ENCODE results near the gene R3HDM1. TPM values are rescaled to one million over a fixed set of nuclear protein-coding genes. Genes with fewer than 3 reads are reported as not detected.
"Not testable (repeated sequence)": the region's sequence is repeated elsewhere in the genome, so short reads cannot be mapped to it uniquely, and the experiment has no call there.

The R3HDM1 gene
- total RNA-seq, 4 donors from 2014 or later = 13.7 to 22.3 (median 19.2) TPM

DNA sequence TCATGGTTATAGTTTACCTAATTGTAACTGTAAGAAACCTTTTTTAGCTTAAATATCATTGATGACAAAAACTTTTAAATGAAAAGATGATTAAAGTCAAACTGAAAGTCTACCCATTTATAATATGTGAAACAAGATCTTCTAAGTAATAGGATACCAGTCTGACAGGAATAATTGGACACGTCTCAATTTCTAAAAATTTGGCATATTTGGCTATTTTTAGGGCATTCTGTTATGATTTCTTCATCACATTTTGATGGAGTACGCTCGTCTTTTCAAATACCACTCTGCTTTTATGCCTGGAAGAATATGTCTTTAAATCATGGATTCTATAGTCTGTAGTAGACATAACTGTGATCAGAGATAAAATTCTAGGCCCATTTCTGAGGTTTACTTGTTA is 1.3 kb downstream of the R3HDM1 start:
- TF ChIP-seq POLR2AphosphoS5 (IDR thresholded peaks at IDR 0.05) (no peak), EP300 (IDR thresholded peaks at IDR 0.05; ENCODE audit: low read depth) (no peak), POLR2A (IDR thresholded peaks at IDR 0.05) (no peak)
- TF ChIP-seq, protein P1, sequence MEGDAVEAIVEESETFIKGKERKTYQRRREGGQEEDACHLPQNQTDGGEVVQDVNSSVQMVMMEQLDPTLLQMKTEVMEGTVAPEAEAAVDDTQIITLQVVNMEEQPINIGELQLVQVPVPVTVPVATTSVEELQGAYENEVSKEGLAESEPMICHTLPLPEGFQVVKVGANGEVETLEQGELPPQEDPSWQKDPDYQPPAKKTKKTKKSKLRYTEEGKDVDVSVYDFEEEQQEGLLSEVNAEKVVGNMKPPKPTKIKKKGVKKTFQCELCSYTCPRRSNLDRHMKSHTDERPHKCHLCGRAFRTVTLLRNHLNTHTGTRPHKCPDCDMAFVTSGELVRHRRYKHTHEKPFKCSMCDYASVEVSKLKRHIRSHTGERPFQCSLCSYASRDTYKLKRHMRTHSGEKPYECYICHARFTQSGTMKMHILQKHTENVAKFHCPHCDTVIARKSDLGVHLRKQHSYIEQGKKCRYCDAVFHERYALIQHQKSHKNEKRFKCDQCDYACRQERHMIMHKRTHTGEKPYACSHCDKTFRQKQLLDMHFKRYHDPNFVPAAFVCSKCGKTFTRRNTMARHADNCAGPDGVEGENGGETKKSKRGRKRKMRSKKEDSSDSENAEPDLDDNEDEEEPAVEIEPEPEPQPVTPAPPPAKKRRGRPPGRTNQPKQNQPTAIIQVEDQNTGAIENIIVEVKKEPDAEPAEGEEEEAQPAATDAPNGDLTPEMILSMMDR (IDR thresholded peaks at IDR 0.05) = no peak
- no peaks in the 10 kb centered on the region for H3K36me3 ChIP-seq
- no peak for DNase-seq
- in situ Hi-C loops (cut with MboI; ENCODE audit: low pct_ligation_motif_present in 1 of 4, low pct_unique_long_range_greater_than_20kb in 1 of 4, low sequenced_read_pairs in 3 of 4) = loop anchor here in 1 of 4 donors (10.0 kb wide), 1 partner anchor 212 kb away; the partner anchor contains the start of gene UBXN4
- WGBS, 2 donors (ENCODE audit: low coverage in 1 of 2) = 56 to 58% methylated on average over 3 of the region's 3 CpGs
- H3K4me1 ChIP-seq = peaks cover 0 to 22% (median 11%) of the 10 kb centered on the region in 4 donors
- H3K27me3 ChIP-seq = no peaks in the 10 kb centered on the region
- intact Hi-C loops (cut with DNase I; ENCODE audit: low total_unique reads) = no loop called here
- peak overlapping the region in 2 of 4 donors; percentile 78 to 93 for H3K4me3 ChIP-seq
- H3K27ac ChIP-seq = peak overlapping the region in 2 of 4 donors; percentile 92 to 94
- H3K9me3 ChIP-seq = no peaks in the 10 kb centered on the region

DNA sequence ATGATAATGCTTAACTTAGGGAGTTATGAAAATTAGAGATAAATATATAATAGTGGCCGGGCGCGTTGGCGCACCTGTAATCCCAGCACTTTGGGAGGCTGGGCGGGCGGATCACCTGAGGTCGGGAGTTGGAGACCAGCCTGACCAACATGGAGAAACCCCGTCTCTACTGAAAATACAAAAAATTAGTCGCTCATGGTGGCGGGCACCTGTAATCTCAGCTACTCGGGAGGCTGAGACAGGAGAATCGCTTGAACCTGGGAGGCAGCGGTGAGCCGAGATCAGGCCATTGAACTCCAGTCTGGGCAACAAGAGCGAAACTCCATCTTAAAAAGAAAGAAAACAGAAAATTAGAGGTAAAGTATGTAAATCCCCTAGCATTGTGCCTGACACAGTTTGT is 2.3 kb downstream of the R3HDM1 start:
- 96 to 98% methylated on average over 9 to 15 of the region's 15 CpGs for WGBS, 2 donors (ENCODE audit: low coverage in 1 of 2)
- intact Hi-C loops (cut with DNase I; ENCODE audit: low total_unique reads) = not testable (repeated sequence)
- in situ Hi-C loops (cut with MboI; ENCODE audit: low pct_ligation_motif_present in 1 of 4, low pct_unique_long_range_greater_than_20kb in 1 of 4, low sequenced_read_pairs in 3 of 4) = loop anchor here in 1 of 4 donors (10.0 kb wide), 1 partner anchor 211 kb away; the partner anchor contains the start of gene UBXN4

DNA sequence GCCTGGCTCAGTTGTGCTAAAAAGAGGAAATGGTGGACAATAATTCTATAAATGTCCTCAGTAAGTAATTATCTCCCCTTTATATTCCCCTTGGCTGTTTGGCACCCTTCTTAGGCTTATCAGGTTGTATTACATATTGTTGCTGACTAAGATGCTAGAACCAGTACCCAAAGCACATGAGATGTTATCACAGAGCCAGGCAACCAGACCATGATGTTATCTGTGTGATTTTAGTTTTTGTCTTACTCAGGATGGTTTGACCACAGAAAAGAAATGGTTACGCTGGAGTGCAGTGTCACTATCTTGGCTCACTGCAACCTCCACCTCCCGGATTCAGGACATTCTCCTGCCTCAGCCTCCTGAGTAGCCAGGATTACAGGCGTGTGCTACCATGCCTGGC is 15.2 kb downstream of the R3HDM1 start:
- H3K36me3 ChIP-seq = no peaks in the 10 kb centered on the region
- no peaks in the 10 kb centered on the region for H3K27me3 ChIP-seq
- in situ Hi-C loops (cut with MboI; ENCODE audit: low pct_ligation_motif_present in 1 of 4, low pct_unique_long_range_greater_than_20kb in 1 of 4, low sequenced_read_pairs in 3 of 4) = no loop called here
- intact Hi-C loops (cut with DNase I; ENCODE audit: low total_unique reads) = no loop called here
- no peak for DNase-seq
- no peak overlapping the region for H3K27ac ChIP-seq
- H3K9me3 ChIP-seq = no peaks in the 10 kb centered on the region
- TF ChIP-seq, protein P1 (IDR thresholded peaks at IDR 0.05) = no peak
- no peak for TF ChIP-seq POLR2AphosphoS5 (IDR thresholded peaks at IDR 0.05)
- TF ChIP-seq POLR2A (IDR thresholded peaks at IDR 0.05) = no peak
- TF ChIP-seq EP300 (IDR thresholded peaks at IDR 0.05; ENCODE audit: low read depth) = no peak
- 89 to 94% methylated on average over 3 of the region's 3 CpGs for WGBS, 2 donors (ENCODE audit: low coverage in 1 of 2)
- no peak overlapping the region for H3K4me3 ChIP-seq
- no peaks in the 10 kb centered on the region for H3K4me1 ChIP-seq

More for the DNA sequence above, 2.3 kb downstream of the R3HDM1 start:
- not testable (repeated sequence) for H3K27me3 ChIP-seq, H3K36me3 ChIP-seq, H3K4me3 ChIP-seq, DNase-seq, H3K9me3 ChIP-seq, H3K27ac ChIP-seq
- H3K4me1 ChIP-seq = peaks cover 0 to 22% (median 11%) of the 10 kb centered on the region in 4 donors

DNA sequence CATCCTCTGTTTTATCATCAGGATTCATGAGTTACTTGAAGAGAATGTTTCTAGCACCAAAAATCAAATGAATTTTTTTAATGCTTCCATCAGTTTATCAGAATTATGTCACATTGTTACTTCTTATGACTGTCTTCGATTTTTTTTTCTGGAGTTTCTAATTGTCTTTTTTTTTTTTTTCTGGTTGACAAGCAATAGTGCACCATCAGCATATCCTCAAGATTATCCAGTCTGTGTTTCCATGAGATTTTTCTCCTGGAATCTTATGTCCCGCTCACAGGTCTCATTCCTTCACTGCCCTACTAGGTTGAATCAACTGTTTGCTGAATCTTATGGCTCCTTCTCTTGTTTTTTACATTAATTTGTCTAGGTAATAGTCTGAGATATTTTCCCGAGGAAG is 16.0 kb downstream of the R3HDM1 start:
- DNase-seq = no peak
- TF ChIP-seq POLR2A (IDR thresholded peaks at IDR 0.05) = no peak
- TF ChIP-seq, protein P1 (IDR thresholded peaks at IDR 0.05) = no peak
- no peak for TF ChIP-seq POLR2AphosphoS5 (IDR thresholded peaks at IDR 0.05)
- no peak for TF ChIP-seq EP300 (IDR thresholded peaks at IDR 0.05; ENCODE audit: low read depth)
- WGBS, 2 donors (ENCODE audit: low coverage in 1 of 2) = 93 to 97% methylated on average over 3 of the region's 3 CpGs
- in situ Hi-C loops (cut with MboI; ENCODE audit: low pct_ligation_motif_present in 1 of 4, low pct_unique_long_range_greater_than_20kb in 1 of 4, low sequenced_read_pairs in 3 of 4) = no loop called here
- Histone ChIP-seq H3K9me3 (no peaks in the 10 kb centered on the region), H3K4me3 (no peak overlapping the region), H3K27me3 (no peaks in the 10 kb centered on the region), H3K4me1 (no peaks in the 10 kb centered on the region), H3K36me3 (no peaks in the 10 kb centered on the region), H3K27ac (no peak overlapping the region)
- intact Hi-C loops (cut with DNase I; ENCODE audit: low total_unique reads) = no loop called here

DNA sequence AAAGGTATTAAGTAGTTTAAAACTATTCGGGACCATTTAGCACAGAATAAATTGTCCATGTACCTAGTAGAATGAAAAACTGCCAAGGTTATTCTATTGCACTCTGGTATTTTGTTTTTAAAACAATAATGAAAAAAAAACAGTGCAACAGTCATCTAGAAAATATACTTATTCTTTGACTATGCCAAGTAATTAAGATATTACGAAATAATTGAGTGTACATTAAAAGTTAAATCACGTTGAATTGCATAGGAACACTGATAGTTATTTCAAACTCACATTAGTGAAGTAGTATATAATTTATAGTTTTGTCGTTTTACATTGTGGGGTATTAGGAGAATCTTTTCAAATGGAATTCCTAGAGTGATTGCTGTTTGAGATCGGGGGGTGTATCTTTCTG is 20.1 kb downstream of the R3HDM1 start:
- no peaks in the 10 kb centered on the region for H3K9me3 ChIP-seq
- H3K27me3 ChIP-seq = no peaks in the 10 kb centered on the region
- H3K27ac ChIP-seq = no peak overlapping the region
- TF ChIP-seq POLR2AphosphoS5 (IDR thresholded peaks at IDR 0.05) (no peak), EP300 (IDR thresholded peaks at IDR 0.05; ENCODE audit: low read depth) (no peak), POLR2A (IDR thresholded peaks at IDR 0.05) (no peak)
- TF ChIP-seq, protein P1 (IDR thresholded peaks at IDR 0.05) = no peak
- no peaks in the 10 kb centered on the region for H3K4me1 ChIP-seq
- intact Hi-C loops (cut with DNase I; ENCODE audit: low total_unique reads) (no loop called here), in situ Hi-C loops (cut with MboI; ENCODE audit: low pct_ligation_motif_present in 1 of 4, low pct_unique_long_range_greater_than_20kb in 1 of 4, low sequenced_read_pairs in 3 of 4) (no loop called here)
- no peak for DNase-seq
- WGBS, 2 donors (ENCODE audit: low coverage in 1 of 2) = 90 to 94% methylated on average over 5 of the region's 5 CpGs
- no peak overlapping the region for H3K4me3 ChIP-seq
- no peaks in the 10 kb centered on the region for H3K36me3 ChIP-seq
